PC-9 (cell line): Measurements from ENCODE around the gene UBE2S. TPM values are rescaled to one million over a fixed set of nuclear protein-coding genes. Genes with fewer than 3 reads are reported as not detected.

ENCODE experiments used
- BruUV-seq: library from RNA; stranded (reverse); fragments of 400-500 nt; replicated peaks from 2 replicates; lab custom pipeline; 2021; lab: Mats Ljungman, UMichigan
- CTCF ChIA-PET: fragments of 300-600 bp; sonication (Branson Sonifier 250); formaldehyde crosslinking; loops from one replicate; lab custom pipeline; 2022; ENCODE audit warnings: antibody characterized with exemption; lab: Charles Lee
- POLR2A ChIA-PET: fragments of 300-600 bp; sonication (Branson Sonifier 250); formaldehyde crosslinking; loops from one replicate; lab custom pipeline; 2022; ENCODE audit warnings: antibody characterized with exemption; ENCODE audit not compliant: unreplicated experiment; lab: Charles Lee
- DNase-seq, 2 experiments: peaks; one replicate each; pipeline versions ENCODE4 v3.0.0 to v3.0.0-alpha.2; 2015 to 2022; ENCODE audit warnings: mixed read lengths in 1 of 2
- H2AFZ ChIP-seq: fragments of 200-600 bp; sonication (generic); 2 replicates; pipeline ENCODE4 v1.8.1; 2017; ENCODE audit warnings: antibody characterized with exemption
- H3F3A ChIP-seq: fragments of 200-600 bp; sonication (generic); 2 replicates; pipeline ENCODE4 v1.8.1; 2017; ENCODE audit warnings: antibody characterized with exemption, mild to moderate bottlenecking, low read depth; ENCODE audit not compliant: insufficient read depth
- H3K27ac ChIP-seq: fragments of 200-600 bp; sonication (generic); 2 replicates; pipeline ENCODE4 v1.6.1; 2016; ENCODE audit warnings: mixed run types
- H3K27me3 ChIP-seq: fragments of 200-600 bp; sonication (generic); 2 replicates; pipeline ENCODE4 v1.6.1; 2016; ENCODE audit warnings: low read depth, mixed run types; ENCODE audit not compliant: insufficient read depth
- H3K36me3 ChIP-seq: fragments of 200-600 bp; sonication (generic); 2 replicates; pipeline ENCODE4 v1.6.1; 2016; ENCODE audit warnings: low read depth, mixed run types
- H3K4me1 ChIP-seq: fragments of 200-600 bp; sonication (generic); replicated peaks from 2 replicates; pipeline ENCODE4 v1.6.1; 2016; ENCODE audit warnings: mixed run types; ENCODE audit not compliant: insufficient read depth
- H3K4me2 ChIP-seq: fragments of 200-600 bp; sonication (generic); 2 replicates; pipeline ENCODE4 v1.6.1; 2017; ENCODE audit warnings: mixed run types
- H3K4me3 ChIP-seq: fragments of 200-600 bp; sonication (generic); 2 replicates; pipeline ENCODE4 v1.6.1; 2016; ENCODE audit warnings: mixed run types
- H3K79me2 ChIP-seq: fragments of 200-600 bp; sonication (generic); 2 replicates; pipeline ENCODE4 v1.6.1; 2017; ENCODE audit warnings: low read depth, mixed run types
- H3K9me2 ChIP-seq: fragments of 200-600 bp; sonication (generic); 2 replicates; pipeline ENCODE4 v1.8.1; 2017; ENCODE audit warnings: mild to moderate bottlenecking; ENCODE audit not compliant: insufficient read depth
- H3K9me3 ChIP-seq: fragments of 200-600 bp; sonication (generic); 2 replicates; pipeline ENCODE4 v1.8.1; 2016; ENCODE audit warnings: low read depth; ENCODE audit not compliant: insufficient read depth
- H4K20me1 ChIP-seq: fragments of 200-600 bp; sonication (generic); 2 replicates; pipeline ENCODE4 v1.8.1; 2017; ENCODE audit not compliant: insufficient read depth
- EZH2 ChIP-seq: fragments of 200-600 bp; sonication (generic); IDR thresholded peaks from 2 replicates; pipeline ENCODE4 v1.8.0; 2017; ENCODE audit warnings: antibody characterized with exemption, low read depth
- intact Hi-C: fragments of 100-400 bp; cut with micrococcal nuclease; formaldehyde crosslinking; loops from one replicate; pipeline ENCODE4 v1.10.0; 2022; ENCODE audit not compliant: unreplicated experiment
- total RNA-seq: library from RNA; stranded (reverse); gene quantifications from 2 replicates; pipeline ENCODE4 v1.2.3, GENCODE V29; 2021
- TF ChIP-seq, protein P1 (sequence below): fragments of 200-600 bp; sonication (generic); conservative IDR thresholded peaks from 2 replicates; pipeline ENCODE4 v1.6.1; 2017; ENCODE audit warnings: mixed run types, antibody characterized with exemption, mild to moderate bottlenecking, moderate library complexity

Gene UBE2S
- total RNA-seq, 1 experiment from 2014 or later = 359 TPM

GRCh38 chr19:55441692-55442321 lies 34.2 kb upstream of the UBE2S start:
- Histone ChIP-seq H3K36me3 (no peaks in the 10 kb centered on the region), H4K20me1 (no peaks in the 10 kb centered on the region; the same call in 1 of the 2 replicates), H3K9me2 (no peaks in the 10 kb centered on the region), H3K27ac (no peak overlapping the region), H3K79me2 (no peaks in the 10 kb centered on the region), H3K4me2 (no peak overlapping the region), H3K4me3 (no peak overlapping the region), H3F3A (peaks cover 13% of the 10 kb centered on the region), H2AFZ (no peak overlapping the region), H3K4me1 (no peaks in the 10 kb centered on the region), H3K9me3 (no peaks in the 10 kb centered on the region), H3K27me3 (peaks cover 46% of the 10 kb centered on the region)
- no peak for DNase-seq
- no TSS peak for BruUV-seq
- TF ChIP-seq, protein P1, sequence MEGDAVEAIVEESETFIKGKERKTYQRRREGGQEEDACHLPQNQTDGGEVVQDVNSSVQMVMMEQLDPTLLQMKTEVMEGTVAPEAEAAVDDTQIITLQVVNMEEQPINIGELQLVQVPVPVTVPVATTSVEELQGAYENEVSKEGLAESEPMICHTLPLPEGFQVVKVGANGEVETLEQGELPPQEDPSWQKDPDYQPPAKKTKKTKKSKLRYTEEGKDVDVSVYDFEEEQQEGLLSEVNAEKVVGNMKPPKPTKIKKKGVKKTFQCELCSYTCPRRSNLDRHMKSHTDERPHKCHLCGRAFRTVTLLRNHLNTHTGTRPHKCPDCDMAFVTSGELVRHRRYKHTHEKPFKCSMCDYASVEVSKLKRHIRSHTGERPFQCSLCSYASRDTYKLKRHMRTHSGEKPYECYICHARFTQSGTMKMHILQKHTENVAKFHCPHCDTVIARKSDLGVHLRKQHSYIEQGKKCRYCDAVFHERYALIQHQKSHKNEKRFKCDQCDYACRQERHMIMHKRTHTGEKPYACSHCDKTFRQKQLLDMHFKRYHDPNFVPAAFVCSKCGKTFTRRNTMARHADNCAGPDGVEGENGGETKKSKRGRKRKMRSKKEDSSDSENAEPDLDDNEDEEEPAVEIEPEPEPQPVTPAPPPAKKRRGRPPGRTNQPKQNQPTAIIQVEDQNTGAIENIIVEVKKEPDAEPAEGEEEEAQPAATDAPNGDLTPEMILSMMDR = no peak
- no peak for TF ChIP-seq EZH2
- POLR2A ChIA-PET = no interaction called here
- intact Hi-C loops = no loop called here
- CTCF ChIA-PET = no interaction called here

- Histone ChIP-seq H3K4me3 (no peak overlapping the region), H3K79me2 (no peaks in the 10 kb centered on the region), H2AFZ (no peak overlapping the region), H3K9me2 (no peaks in the 10 kb centered on the region), H3K36me3 (no peaks in the 10 kb centered on the region), H3K9me3 (no peaks in the 10 kb centered on the region), H3K4me2 (no peak overlapping the region), H3K27me3 (peaks cover 42% of the 10 kb centered on the region), H3K27ac (no peak overlapping the region), H4K20me1 (no peaks in the 10 kb centered on the region; the same call in 1 of the 2 replicates), H3F3A (peaks cover 11% of the 10 kb centered on the region), H3K4me1 (no peaks in the 10 kb centered on the region)
- BruUV-seq = no TSS peak
- ChIA-PET CTCF (no interaction called here), POLR2A (no interaction called here)
- intact Hi-C loops = no loop called here
- no peak for TF ChIP-seq EZH2
- TF ChIP-seq, protein P1 = no peak
- no peak for DNase-seq
Measured at GRCh38 chr19:55441319-55441691, 33.7 kb upstream of the UBE2S start.

- Histone ChIP-seq H3K27ac (no peak overlapping the region), H3K4me1 (no peaks in the 10 kb centered on the region), H3K79me2 (no peaks in the 10 kb centered on the region), H3F3A (peaks cover 16% of the 10 kb centered on the region), H4K20me1 (no peaks in the 10 kb centered on the region; the same call in 1 of the 2 replicates), H3K27me3 (peaks cover 40% of the 10 kb centered on the region), H2AFZ (no peak overlapping the region), H3K4me2 (no peak overlapping the region), H3K4me3 (no peak overlapping the region), H3K9me3 (no peaks in the 10 kb centered on the region), H3K9me2 (no peaks in the 10 kb centered on the region), H3K36me3 (no peaks in the 10 kb centered on the region)
- intact Hi-C loops = no loop called here
- no peak for DNase-seq
- ChIA-PET POLR2A (no interaction called here), CTCF (no interaction called here)
- TF ChIP-seq EZH2 = no peak
- TF ChIP-seq, protein P1 = no peak
- no TSS peak for BruUV-seq
Measured at GRCh38 chr19:55440411-55441105, 33.0 kb upstream of the UBE2S start.
